ENCODE data around the gene MAP3K20. TPM values are rescaled to one million over a fixed set of nuclear protein-coding genes. Genes with fewer than 3 reads are reported as not detected.

The MAP3K20 gene
- total RNA-seq, 5 donors from 2014 or later (not counting 1 experiment from before 2014, with no cell fraction given), result 1.1 to 3.0 (median 1.4) TPM

- ATAC-seq (replicated peaks in 1 of 4), result peak in 1 of 4 experiments; percentile 11
- Histone ChIP-seq H3K36me3 (ENCODE audit: control insufficient read depth in 2 of 2, extremely low read depth in 1 of 2, insufficient read depth in 1 of 2, low read length in 1 of 2) (no peaks in the 10 kb centered on the region), H3K4me3 (ENCODE audit: control insufficient read depth in 1 of 2, extremely low read depth in 1 of 2, low read length in 1 of 2) (peak overlapping the region; percentile 21 to 35), H3K4me1 (ENCODE audit: control insufficient read depth in 1 of 2, extremely low read depth in 1 of 2, insufficient read depth in 2 of 2, low read length in 2 of 2) (peaks cover 5 to 11% of the 10 kb centered on the region in 2 experiments), H3K9me3 (no peaks in the 10 kb centered on the region), H3K27me3 (replicated peaks in 1 of 2; ENCODE audit: control insufficient read depth in 2 of 2, extremely low read depth in 1 of 2, insufficient read depth in 2 of 2, low read length in 1 of 2) (no peaks in the 10 kb centered on the region), H3K27ac (ENCODE audit: low read length) (no peak overlapping the region)
- Mint-ChIP-seq H3K27me3 (no peaks in the 10 kb centered on the region), H3K27ac (peak overlapping the region in 1 of 2 donors; percentile 60), H3K9me3 (no peaks in the 10 kb centered on the region), H3K4me1 (peaks cover 13 to 15% (median 14%) of the 10 kb centered on the region in 3 donors), H3K36me3 (no peaks in the 10 kb centered on the region), H3K4me3 (peak overlapping the region; percentile 54 to 60 (median 58))
- ChIA-PET POLR2A (no interaction called here), CTCF (no interaction called here)
- DNase-seq, result no peak
- WGBS (ENCODE audit: insufficient coverage), result no CpG with 5 or more reads among the region's 4 CpGs
Measured at GRCh38 chr2:173264151-173264550, 188.5 kb downstream of the MAP3K20 start.

- Mint-ChIP-seq H3K4me1 (peaks cover 13 to 15% (median 14%) of the 10 kb centered on the region in 3 donors), H3K9me3 (no peaks in the 10 kb centered on the region), H3K27me3 (no peaks in the 10 kb centered on the region), H3K27ac (peak overlapping the region in 1 of 2 donors; percentile 60), H3K36me3 (no peaks in the 10 kb centered on the region), H3K4me3 (peak overlapping the region; percentile 54 to 60 (median 58))
- Histone ChIP-seq H3K27me3 (replicated peaks in 1 of 2; ENCODE audit: control insufficient read depth in 2 of 2, extremely low read depth in 1 of 2, insufficient read depth in 2 of 2, low read length in 1 of 2) (no peaks in the 10 kb centered on the region), H3K4me1 (ENCODE audit: control insufficient read depth in 1 of 2, extremely low read depth in 1 of 2, insufficient read depth in 2 of 2, low read length in 2 of 2) (peaks cover 5 to 11% of the 10 kb centered on the region in 2 experiments), H3K27ac (ENCODE audit: low read length) (no peak overlapping the region), H3K9me3 (no peaks in the 10 kb centered on the region), H3K36me3 (ENCODE audit: control insufficient read depth in 2 of 2, extremely low read depth in 1 of 2, insufficient read depth in 1 of 2, low read length in 1 of 2) (no peaks in the 10 kb centered on the region), H3K4me3 (ENCODE audit: control insufficient read depth in 1 of 2, extremely low read depth in 1 of 2, low read length in 1 of 2) (peak overlapping the region; percentile 21 to 35)
- peak in 28 of 35 experiments; percentile 1 to 58 (median 19) for DNase-seq
- ChIA-PET POLR2A (interaction anchor here in 1 of 2 donors (0.6 kb wide), 1 partner anchor 64 kb away, joined by 3 read pairs; no protein-coding TSS in a partner anchor), CTCF (no interaction called here)
- 32% methylated on average over 6 of the region's 14 CpGs for WGBS (ENCODE audit: insufficient coverage)
- peak; percentile 75 to 82 (median 80) for ATAC-seq (replicated peaks in 1 of 4)
Measured at GRCh38 chr2:173264603-173265366, 189.1 kb downstream of the MAP3K20 start.

GRCh38 chr2:173271135-173271534, 195.5 kb downstream of the MAP3K20 start:
- no peaks in the 10 kb centered on the region for H3K36me3 ChIP-seq (ENCODE audit: control insufficient read depth in 2 of 2, extremely low read depth in 1 of 2, insufficient read depth in 1 of 2, low read length in 1 of 2)
- Mint-ChIP-seq H3K27me3 (no peaks in the 10 kb centered on the region), H3K4me1 (no peaks in the 10 kb centered on the region), H3K27ac (no peak overlapping the region), H3K9me3 (peaks cover 0 to 3% (median 0%) of the 10 kb centered on the region in 3 donors), H3K4me3 (no peak overlapping the region), H3K36me3 (no peaks in the 10 kb centered on the region)
- WGBS (ENCODE audit: insufficient coverage), result no CpG with 5 or more reads among the region's 2 CpGs
- DNase-seq, result no peak
- ChIA-PET POLR2A (no interaction called here), CTCF (no interaction called here)
- H3K27me3 ChIP-seq (replicated peaks in 1 of 2; ENCODE audit: control insufficient read depth in 2 of 2, extremely low read depth in 1 of 2, insufficient read depth in 2 of 2, low read length in 1 of 2), result no peaks in the 10 kb centered on the region
- H3K4me1 ChIP-seq (ENCODE audit: control insufficient read depth in 1 of 2, extremely low read depth in 1 of 2, insufficient read depth in 2 of 2, low read length in 2 of 2), result no peaks in the 10 kb centered on the region
- ATAC-seq (replicated peaks in 1 of 4), result no peak
- no peak overlapping the region for H3K27ac ChIP-seq (ENCODE audit: low read length)
- H3K4me3 ChIP-seq (ENCODE audit: control insufficient read depth in 1 of 2, extremely low read depth in 1 of 2, low read length in 1 of 2), result no peak overlapping the region
- no peaks in the 10 kb centered on the region for H3K9me3 ChIP-seq

GRCh38 chr2:173271825-173272224, 196.2 kb downstream of the MAP3K20 start:
- H3K9me3 Mint-ChIP-seq, result peaks cover 0 to 3% (median 0%) of the 10 kb centered on the region in 3 donors
- no peak for DNase-seq
- no peaks in the 10 kb centered on the region for H3K27me3 ChIP-seq (replicated peaks in 1 of 2; ENCODE audit: control insufficient read depth in 2 of 2, extremely low read depth in 1 of 2, insufficient read depth in 2 of 2, low read length in 1 of 2)
- no peaks in the 10 kb centered on the region for H3K4me1 ChIP-seq (ENCODE audit: control insufficient read depth in 1 of 2, extremely low read depth in 1 of 2, insufficient read depth in 2 of 2, low read length in 2 of 2)
- no peaks in the 10 kb centered on the region for H3K36me3 Mint-ChIP-seq
- 81% methylated on average over 4 of the region's 5 CpGs for WGBS (ENCODE audit: insufficient coverage)
- no peak overlapping the region for H3K27ac ChIP-seq (ENCODE audit: low read length)
- no peak overlapping the region for H3K27ac Mint-ChIP-seq
- peaks cover 0 to 2% of the 10 kb centered on the region in 2 donors for H3K27me3 Mint-ChIP-seq
- H3K9me3 ChIP-seq, result no peaks in the 10 kb centered on the region
- ATAC-seq (replicated peaks in 1 of 4), result no peak
- POLR2A ChIA-PET, result no interaction called here
- no peak overlapping the region for H3K4me3 ChIP-seq (ENCODE audit: control insufficient read depth in 1 of 2, extremely low read depth in 1 of 2, low read length in 1 of 2)
- CTCF ChIA-PET, result no interaction called here
- no peaks in the 10 kb centered on the region for H3K4me1 Mint-ChIP-seq
- H3K4me3 Mint-ChIP-seq, result no peak overlapping the region
- H3K36me3 ChIP-seq (ENCODE audit: control insufficient read depth in 2 of 2, extremely low read depth in 1 of 2, insufficient read depth in 1 of 2, low read length in 1 of 2), result no peaks in the 10 kb centered on the region

DNA sequence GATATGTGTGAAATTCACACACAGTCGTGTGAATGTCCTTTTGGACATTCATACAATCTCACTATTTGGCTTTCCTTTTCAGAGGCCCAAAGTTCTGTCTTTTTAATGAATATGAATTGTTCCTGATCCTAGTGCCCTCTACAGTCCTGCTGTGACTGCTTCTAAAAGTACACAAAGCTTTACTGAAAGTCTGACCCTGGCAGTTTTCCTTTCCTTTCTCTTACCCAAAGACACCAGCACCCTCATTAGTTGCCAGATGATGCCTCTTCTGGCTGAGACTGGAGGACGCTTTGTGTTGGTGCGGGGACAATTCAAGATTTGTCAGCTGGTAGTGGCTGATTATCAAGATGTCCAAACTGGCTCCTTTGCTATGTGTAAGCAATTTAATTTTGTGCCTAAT, 197.2 kb downstream of the MAP3K20 start:
- Histone ChIP-seq H3K9me3 (no peaks in the 10 kb centered on the region), H3K27me3 (replicated peaks in 1 of 2; ENCODE audit: control insufficient read depth in 2 of 2, extremely low read depth in 1 of 2, insufficient read depth in 2 of 2, low read length in 1 of 2) (no peaks in the 10 kb centered on the region), H3K4me3 (ENCODE audit: control insufficient read depth in 1 of 2, extremely low read depth in 1 of 2, low read length in 1 of 2) (no peak overlapping the region), H3K4me1 (ENCODE audit: control insufficient read depth in 1 of 2, extremely low read depth in 1 of 2, insufficient read depth in 2 of 2, low read length in 2 of 2) (no peaks in the 10 kb centered on the region), H3K36me3 (ENCODE audit: control insufficient read depth in 2 of 2, extremely low read depth in 1 of 2, insufficient read depth in 1 of 2, low read length in 1 of 2) (no peaks in the 10 kb centered on the region), H3K27ac (ENCODE audit: low read length) (no peak overlapping the region)
- no peak for ATAC-seq (replicated peaks in 1 of 4)
- H3K4me3 Mint-ChIP-seq, result no peak overlapping the region
- no peak for DNase-seq
- POLR2A ChIA-PET, result no interaction called here
- no peaks in the 10 kb centered on the region for H3K4me1 Mint-ChIP-seq
- H3K36me3 Mint-ChIP-seq, result no peaks in the 10 kb centered on the region
- peaks cover 0 to 8% of the 10 kb centered on the region in 2 donors for H3K27me3 Mint-ChIP-seq
- CTCF ChIA-PET, result no interaction called here
- WGBS (ENCODE audit: insufficient coverage), result no CpG with 5 or more reads among the region's 3 CpGs
- H3K9me3 Mint-ChIP-seq, result peaks cover 0 to 3% (median 0%) of the 10 kb centered on the region in 3 donors
- H3K27ac Mint-ChIP-seq, result no peak overlapping the region

GRCh38 chr2:173278794-173279526, 203.3 kb downstream of the MAP3K20 start:
- no CpG with 5 or more reads among the region's 3 CpGs for WGBS (ENCODE audit: insufficient coverage)
- no peaks in the 10 kb centered on the region for H3K4me1 ChIP-seq (ENCODE audit: control insufficient read depth in 1 of 2, extremely low read depth in 1 of 2, insufficient read depth in 2 of 2, low read length in 2 of 2)
- H3K27me3 ChIP-seq (replicated peaks in 1 of 2; ENCODE audit: control insufficient read depth in 2 of 2, extremely low read depth in 1 of 2, insufficient read depth in 2 of 2, low read length in 1 of 2), result peaks cover 0 to 4% of the 10 kb centered on the region in 2 experiments
- POLR2A ChIA-PET, result no interaction called here
- no peak overlapping the region for H3K4me3 ChIP-seq (ENCODE audit: control insufficient read depth in 1 of 2, extremely low read depth in 1 of 2, low read length in 1 of 2)
- no peak overlapping the region for H3K27ac ChIP-seq (ENCODE audit: low read length)
- ATAC-seq (replicated peaks in 1 of 4) (no peak), DNase-seq (no peak)
- Mint-ChIP-seq H3K27ac (no peak overlapping the region), H3K4me1 (peaks cover 0 to 7% (median 0%) of the 10 kb centered on the region in 3 donors), H3K27me3 (peaks cover 0 to 8% of the 10 kb centered on the region in 2 donors), H3K9me3 (peaks cover 0 to 2% (median 0%) of the 10 kb centered on the region in 3 donors), H3K36me3 (no peaks in the 10 kb centered on the region), H3K4me3 (no peak overlapping the region)
- H3K9me3 ChIP-seq, result no peaks in the 10 kb centered on the region
- CTCF ChIA-PET, result no interaction called here
- no peaks in the 10 kb centered on the region for H3K36me3 ChIP-seq (ENCODE audit: control insufficient read depth in 2 of 2, extremely low read depth in 1 of 2, insufficient read depth in 1 of 2, low read length in 1 of 2)
